Lower leg skin (tissue), 3 donors: ENCODE measurements around the gene MSMB.

Source experiments
- CTCF ChIP-seq, 3 donors: fragments of 450-650 bp; IDR thresholded peaks; one replicate each; pipeline ENCODE4 v1.5.1; 2016; ENCODE audit warnings: antibody characterized with exemption in 3 of 3, mild to moderate bottlenecking in 3 of 3, moderate library complexity in 2 of 3
- POLR2A ChIP-seq, 2 donors: fragments of 450-650 bp; IDR thresholded peaks; one replicate each; pipeline ENCODE4 v1.6.1; 2016 to 2017; ENCODE audit warnings: antibody characterized with exemption in 2 of 2, mild to moderate bottlenecking in 1 of 2, moderate library complexity in 1 of 2

DNA sequence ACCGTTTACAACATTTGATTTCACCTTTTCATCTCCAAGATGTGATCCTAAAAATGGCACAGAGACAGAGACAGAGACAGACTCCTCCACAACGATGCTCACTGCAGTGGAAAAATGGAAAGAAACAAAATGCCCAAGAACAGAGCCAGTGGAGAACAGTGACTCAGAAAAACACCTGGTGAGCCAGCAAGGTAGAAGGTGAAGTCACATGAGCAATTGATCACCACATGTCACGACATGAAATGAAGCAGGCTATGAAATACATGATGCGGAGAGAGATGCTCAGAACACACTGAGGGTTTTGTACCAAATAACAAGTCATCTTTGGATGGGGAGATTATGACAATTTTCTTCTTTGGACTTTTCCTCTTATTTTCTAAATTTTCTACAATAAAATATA, 3.5 kb downstream of the MSMB start:
- TF ChIP-seq CTCF (IDR thresholded peaks at IDR 0.05) (no peak), POLR2A (IDR thresholded peaks at IDR 0.05) (no peak)
